Mesodermal cell (in vitro differentiated cells): ENCODE results near the gene TRAF7.
A peak's percentile ranks its signal among the peaks of the same experiment; 100 is the strongest.
"Not testable (repeated sequence)": the region's sequence is repeated elsewhere in the genome, so short reads cannot be mapped to it uniquely, and the experiment has no call there.

Experiments
- H3K27ac ChIP-seq: 2 replicates; pipeline ENCODE4 v1.7.0; 2013; ENCODE audit warnings: mild to moderate bottlenecking, low read depth, low read length, moderate library complexity; ENCODE audit not compliant: severe bottlenecking
- H3K36me3 ChIP-seq: 2 replicates; pipeline ENCODE4 v1.7.1; 2013; ENCODE audit warnings: mild to moderate bottlenecking, low read length, moderate library complexity; ENCODE audit not compliant: control insufficient read depth, insufficient read depth
- H3K4me1 ChIP-seq: one replicate; pipeline ENCODE4 v1.7.1; 2013; ENCODE audit warnings: mild to moderate bottlenecking, low read length; ENCODE audit not compliant: insufficient read depth, control insufficient read depth, poor library complexity, severe bottlenecking
- H3K4me3 ChIP-seq: 2 replicates; pipeline ENCODE4 v1.7.0; 2013; ENCODE audit warnings: low read length, control low read depth, mild to moderate bottlenecking; ENCODE audit not compliant: insufficient read depth, poor library complexity, severe bottlenecking; ENCODE audit errors: extremely low read depth
- H3K9me3 ChIP-seq: 2 replicates; pipeline ENCODE4 v1.7.1; 2013; ENCODE audit warnings: mild to moderate bottlenecking, low read length, moderate library complexity; ENCODE audit not compliant: control insufficient read depth
- WGBS, 2 experiments: methylation state at CpG; one replicate each; pipeline ENCODE4 v1.1.5; 2013; ENCODE audit warnings: missing lambda C conversion rate in 2 of 2; ENCODE audit not compliant: insufficient coverage in 2 of 2; 5-methylcytosine and 5-hydroxymethylcytosine counted together

The TRAF7 gene

GRCh38 chr16:2122934-2123683 is 32.5 kb upstream of the TRAF7 start:
- WGBS, 2 experiments, result 91 to 93% methylated on average over 5 to 10 of the region's 26 CpGs

GRCh38 chr16:2123706-2124376 is 31.7 kb upstream of the TRAF7 start:
- H3K9me3 ChIP-seq, H3K36me3 ChIP-seq, H3K4me3 ChIP-seq: not testable (repeated sequence)
- 77 to 92% methylated on average over 6 to 7 of the region's 27 CpGs for WGBS, 2 experiments
- Histone ChIP-seq H3K27ac (peak overlapping the region; percentile 98), H3K4me1 (peaks cover 34% of the 10 kb centered on the region)

More at GRCh38 chr16:2122934-2123683, 32.5 kb upstream of the TRAF7 start:
- not testable (repeated sequence) for H3K4me3 ChIP-seq, H3K27ac ChIP-seq, H3K36me3 ChIP-seq, H3K9me3 ChIP-seq
- peaks cover 34% of the 10 kb centered on the region for H3K4me1 ChIP-seq

GRCh38 chr16:2124377-2124693 is 31.2 kb upstream of the TRAF7 start:
- H3K4me1 ChIP-seq, result peaks cover 34% of the 10 kb centered on the region
- H3K9me3 ChIP-seq, H3K36me3 ChIP-seq: not testable (repeated sequence)
- peak overlapping the region; percentile 18 for H3K4me3 ChIP-seq
- WGBS, 2 experiments, result 28 to 39% methylated on average over 6 to 8 of the region's 11 CpGs
- H3K27ac ChIP-seq, result peak overlapping the region; percentile 98

- H3K36me3 ChIP-seq, H3K9me3 ChIP-seq: not testable (repeated sequence)
- peak overlapping the region; percentile 98 for H3K27ac ChIP-seq
- peaks cover 34% of the 10 kb centered on the region for H3K4me1 ChIP-seq
- WGBS, 2 experiments, result 10 to 14% methylated on average over 17 to 22 of the region's 37 CpGs
- peak overlapping the region; percentile 18 for H3K4me3 ChIP-seq
These were observed 30.7 kb upstream of the TRAF7 start for GRCh38 chr16:2124694-2125444.

GRCh38 chr16:2125609-2126008 is 30.0 kb upstream of the TRAF7 start:
- peaks cover 34% of the 10 kb centered on the region for H3K4me1 ChIP-seq
- peak overlapping the region; percentile 98 for H3K27ac ChIP-seq
- WGBS, 2 experiments, result 55 to 74% methylated on average over 5 to 8 of the region's 11 CpGs
- not testable (repeated sequence) for H3K4me3 ChIP-seq, H3K9me3 ChIP-seq, H3K36me3 ChIP-seq

- not testable (repeated sequence) for H3K9me3 ChIP-seq, H3K27ac ChIP-seq, H3K36me3 ChIP-seq, H3K4me3 ChIP-seq
- peaks cover 34% of the 10 kb centered on the region for H3K4me1 ChIP-seq
- 94 to 97% methylated on average over 13 to 15 of the region's 21 CpGs for WGBS, 2 experiments
These were observed 29.3 kb upstream of the TRAF7 start for GRCh38 chr16:2126161-2126743.

GRCh38 chr16:2126928-2127556 is 28.5 kb upstream of the TRAF7 start:
- not testable (repeated sequence) for H3K36me3 ChIP-seq, H3K27ac ChIP-seq, H3K4me3 ChIP-seq, H3K9me3 ChIP-seq
- WGBS, 2 experiments, result 91 to 93% methylated on average over 20 to 22 of the region's 31 CpGs
- H3K4me1 ChIP-seq, result peaks cover 34% of the 10 kb centered on the region

- H3K4me1 ChIP-seq, result peaks cover 34% of the 10 kb centered on the region
- H3K36me3 ChIP-seq, H3K9me3 ChIP-seq, H3K4me3 ChIP-seq, H3K27ac ChIP-seq: not testable (repeated sequence)
- no CpG with 5 or more reads among the region's 3 CpGs for WGBS, 2 experiments
These were observed 27.8 kb upstream of the TRAF7 start for GRCh38 chr16:2127630-2128280.

- H3K27ac ChIP-seq, H3K9me3 ChIP-seq, H3K36me3 ChIP-seq, H3K4me3 ChIP-seq: not testable (repeated sequence)
- H3K4me1 ChIP-seq, result peaks cover 27% of the 10 kb centered on the region
- 97% methylated on average over 5 of the region's 11 CpGs; no CpG with 5 or more reads in 1 of the 2 experiments for WGBS, 2 experiments
These were observed 26.3 kb upstream of the TRAF7 start for GRCh38 chr16:2129251-2129650.

GRCh38 chr16:2129890-2130447 is 25.6 kb upstream of the TRAF7 start:
- WGBS, 2 experiments, result 94 to 96% methylated on average over 14 to 16 of the region's 22 CpGs

More at GRCh38 chr16:2129890-2130447, 25.6 kb upstream of the TRAF7 start:
- not testable (repeated sequence) for H3K4me3 ChIP-seq, H3K27ac ChIP-seq, H3K36me3 ChIP-seq, H3K9me3 ChIP-seq
- peaks cover 23% of the 10 kb centered on the region for H3K4me1 ChIP-seq
